Fibroblast of villous mesenchyme (primary cell): ENCODE results near the gene VPS13A. TPM values are rescaled to one million over a fixed set of nuclear protein-coding genes. Genes with fewer than 3 reads are reported as not detected.
"Not testable (repeated sequence)": the region's sequence is repeated elsewhere in the genome, so short reads cannot be mapped to it uniquely, and the experiment has no call there.

Experiments
- DNase-seq: peaks from one replicate; pipeline ENCODE4 v3.0.0-alpha.2; 2010; ENCODE audit warnings: low read depth
- H3K4me3 ChIP-seq: 2 replicates; pipeline ENCODE4 v1.5.1; 2011; ENCODE audit warnings: low read depth, mild to moderate bottlenecking, low read length
- total RNA-seq: library from RNA; depleted of rRNA; stranded (reverse); fragments of >200 nt; gene quantifications from 2 replicates; pipeline ENCODE4 v1.2.3, GENCODE V29; 2012
- TF ChIP-seq, protein P1 (sequence below): IDR thresholded peaks from 2 replicates; pipeline ENCODE4 v1.5.1; 2012; ENCODE audit warnings: low read depth, mild to moderate bottlenecking, low read length; ENCODE audit not compliant: insufficient read depth

VPS13A gene
- total RNA-seq, 1 donor, result 53.1 TPM

GRCh38 chr9:77433675-77434445 lies 256.5 kb downstream of the VPS13A start:
- H3K4me3 ChIP-seq, result no peak overlapping the region
- TF ChIP-seq, protein P1, sequence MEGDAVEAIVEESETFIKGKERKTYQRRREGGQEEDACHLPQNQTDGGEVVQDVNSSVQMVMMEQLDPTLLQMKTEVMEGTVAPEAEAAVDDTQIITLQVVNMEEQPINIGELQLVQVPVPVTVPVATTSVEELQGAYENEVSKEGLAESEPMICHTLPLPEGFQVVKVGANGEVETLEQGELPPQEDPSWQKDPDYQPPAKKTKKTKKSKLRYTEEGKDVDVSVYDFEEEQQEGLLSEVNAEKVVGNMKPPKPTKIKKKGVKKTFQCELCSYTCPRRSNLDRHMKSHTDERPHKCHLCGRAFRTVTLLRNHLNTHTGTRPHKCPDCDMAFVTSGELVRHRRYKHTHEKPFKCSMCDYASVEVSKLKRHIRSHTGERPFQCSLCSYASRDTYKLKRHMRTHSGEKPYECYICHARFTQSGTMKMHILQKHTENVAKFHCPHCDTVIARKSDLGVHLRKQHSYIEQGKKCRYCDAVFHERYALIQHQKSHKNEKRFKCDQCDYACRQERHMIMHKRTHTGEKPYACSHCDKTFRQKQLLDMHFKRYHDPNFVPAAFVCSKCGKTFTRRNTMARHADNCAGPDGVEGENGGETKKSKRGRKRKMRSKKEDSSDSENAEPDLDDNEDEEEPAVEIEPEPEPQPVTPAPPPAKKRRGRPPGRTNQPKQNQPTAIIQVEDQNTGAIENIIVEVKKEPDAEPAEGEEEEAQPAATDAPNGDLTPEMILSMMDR, result peak; percentile 99
- DNase-seq, result peak; percentile 69

- TF ChIP-seq, protein P1, result no peak
- DNase-seq, result no peak
- no peak overlapping the region for H3K4me3 ChIP-seq
Measured at GRCh38 chr9:77435277-77435676, 257.9 kb downstream of the VPS13A start.

- H3K4me3 ChIP-seq, result no peak overlapping the region
- DNase-seq, result no peak
- TF ChIP-seq, protein P1, result no peak
Measured at GRCh38 chr9:77435688-77436087, 258.4 kb downstream of the VPS13A start.

GRCh38 chr9:77438653-77439052 lies 261.3 kb downstream of the VPS13A start:
- TF ChIP-seq, protein P1, result no peak
- H3K4me3 ChIP-seq, result no peak overlapping the region
- no peak for DNase-seq

- no peak overlapping the region for H3K4me3 ChIP-seq
- TF ChIP-seq, protein P1, result no peak
- peak; percentile 52 for DNase-seq
Measured at GRCh38 chr9:77440057-77440456, 262.7 kb downstream of the VPS13A start.

- H3K4me3 ChIP-seq, DNase-seq: not testable (repeated sequence)
Measured at GRCh38 chr9:77441124-77441523, 263.8 kb downstream of the VPS13A start.

DNA sequence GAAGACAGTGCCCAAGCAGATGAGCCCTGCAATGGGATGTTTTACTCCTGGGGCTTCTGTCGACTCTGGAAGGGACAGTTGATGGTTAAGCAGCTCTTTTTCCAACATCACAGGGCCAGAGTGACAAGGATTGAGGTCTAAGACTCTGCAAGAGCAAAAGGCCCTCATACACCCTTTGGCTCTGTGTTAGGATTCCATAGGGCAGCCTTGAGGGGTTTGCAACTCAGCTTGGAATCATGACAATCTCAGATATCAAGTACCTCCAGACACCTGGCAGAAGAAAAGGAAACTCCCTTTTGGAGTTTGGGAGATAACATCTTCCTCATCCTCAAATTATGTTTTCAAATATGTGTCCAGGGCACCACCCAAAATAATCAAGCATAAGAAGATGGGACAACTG lies 265.1 kb downstream of the VPS13A start:
- TF ChIP-seq, protein P1, result no peak
- DNase-seq, result no peak
- no peak overlapping the region for H3K4me3 ChIP-seq
